ENCODE measurements around the gene SNRNP25. TPM values are rescaled to one million over a fixed set of nuclear protein-coding genes. Genes with fewer than 3 reads are reported as not detected.

SNRNP25 gene
- total and polyA plus RNA-seq, 9 of the 15 experiments (the other 6 are each of a cell fraction or from before 2014, with no cell fraction given), result 59.0 to 176 (median 108) TPM

GRCh38 chr16:77807-78443 lies 24.3 kb downstream of the SNRNP25 start, which contains the start of gene MPG (continued):
- TF ChIP-seq ELK3 (CRISPR knock-in tag; IDR thresholded peaks at IDR 0.05) (no peak), MBD1 (CRISPR knock-in tag; IDR thresholded peaks at IDR 0.05) (no peak), TCFL5 (CRISPR knock-in tag; conservative IDR thresholded peaks at IDR 0.05) (no peak), TCF3 (CRISPR knock-in tag; IDR thresholded peaks at IDR 0.05) (no peak), KDM1A (IDR thresholded peaks at IDR 0.05) (no peak), ZNF75A (CRISPR knock-in tag; IDR thresholded peaks at IDR 0.05) (no peak), MCM5 (IDR thresholded peaks at IDR 0.05; ENCODE audit: low read depth) (no peak), PCBP2 (IDR thresholded peaks at IDR 0.05; ENCODE audit: low read depth, low read length, poor library complexity, severe bottlenecking) (no peak), ILK (tag; IDR thresholded peaks at IDR 0.05; ENCODE audit: borderline replicate concordance, low read depth) (no peak), GATAD2B (IDR thresholded peaks at IDR 0.05; ENCODE audit: borderline replicate concordance) (peak; percentile 90), ZBTB5 (IDR thresholded peaks at IDR 0.05) (no peak), PTTG1 (tag; IDR thresholded peaks at IDR 0.05; ENCODE audit: low read depth) (no peak), OTX1 (CRISPR knock-in tag; IDR thresholded peaks at IDR 0.05) (no peak), SMAD2 (IDR thresholded peaks at IDR 0.05; ENCODE audit: low read depth, low read length) (no peak), EWSR1 (IDR thresholded peaks at IDR 0.05; ENCODE audit: borderline replicate concordance, low read depth, partially characterized antibody) (no peak), ELK1 (CRISPR knock-in tag; IDR thresholded peaks at IDR 0.05) (no peak), FOXM1 (IDR thresholded peaks at IDR 0.05; ENCODE audit: low read depth) (no peak), FOXM1 (CRISPR knock-in tag; IDR thresholded peaks at IDR 0.05; ENCODE audit: low read depth) (no peak), NFRKB (IDR thresholded peaks at IDR 0.05; ENCODE audit: low read depth) (no peak), YY1 (IDR thresholded peaks at IDR 0.05; ENCODE audit: borderline replicate concordance in 1 of 3, control insufficient read depth in 1 of 3, extremely low read depth in 1 of 3, insufficient read depth in 3 of 3, insufficient read length in 1 of 3, insufficient replicate concordance in 2 of 3, low read depth in 1 of 3, low read length in 2 of 3) (peak in 1 of 3 experiments; percentile 10), ESRRA (IDR thresholded peaks at IDR 0.05; ENCODE audit: borderline replicate concordance, low read depth) (no peak), YBX1 (IDR thresholded peaks at IDR 0.05) (no peak), THRAP3 (IDR thresholded peaks at IDR 0.05; ENCODE audit: borderline replicate concordance) (no peak), HIVEP1 (CRISPR knock-in tag; IDR thresholded peaks at IDR 0.05) (no peak)
